HG03520 (cell line): ENCODE results near the gene ORC1.
"Not testable (repeated sequence)": the region's sequence is repeated elsewhere in the genome, so short reads cannot be mapped to it uniquely, and the experiment has no call there.

Experiments
- ATAC-seq: cut with Tn5 transposase; IDR thresholded peaks from one replicate; pipeline ENCODE4 v1.9.1; 2021; ENCODE audit warnings: mild to moderate bottlenecking, moderate library complexity; ENCODE audit not compliant: unreplicated experiment

Gene ORC1

GRCh38 chr1:52393174-52393573 is 11.0 kb downstream of the ORC1 start:
- no peak for ATAC-seq

GRCh38 chr1:52386458-52386857 is 17.8 kb downstream of the ORC1 start:
- ATAC-seq: no peak

GRCh38 chr1:52385376-52385775 is 18.8 kb downstream of the ORC1 start:
- ATAC-seq: no peak

- ATAC-seq: not testable (repeated sequence)
These were observed 34.4 kb downstream of the ORC1 start for GRCh38 chr1:52369851-52370250.

GRCh38 chr1:52368383-52369172 is 35.6 kb downstream of the ORC1 start:
- no peak for ATAC-seq

GRCh38 chr1:52367272-52367671 is 37.0 kb downstream of the ORC1 start:
- ATAC-seq: no peak

- no peak for ATAC-seq
These were observed 37.8 kb downstream of the ORC1 start for GRCh38 chr1:52366517-52366827.

- ATAC-seq: peak; percentile 94
These were observed 38.3 kb downstream of the ORC1 start, which contains the start of gene CC2D1B for GRCh38 chr1:52365746-52366516. TSS of gene CC2D1B (minus strand) at chr1:52366205. CDS start at chr1:52364620, 1,585 bp downstream.

GRCh38 chr1:52365071-52365745 is 39.0 kb downstream of the ORC1 start:
- ATAC-seq: no peak

- no peak for ATAC-seq
These were observed 39.9 kb downstream of the ORC1 start for GRCh38 chr1:52364235-52364839.

GRCh38 chr1:52360595-52360968 is 43.6 kb downstream of the ORC1 start:
- ATAC-seq: no peak

- no peak for ATAC-seq
These were observed 44.3 kb downstream of the ORC1 start for GRCh38 chr1:52359676-52360594.

- no peak for ATAC-seq
These were observed 45.2 kb downstream of the ORC1 start for GRCh38 chr1:52358851-52359497.

- no peak for ATAC-seq
These were observed 46.8 kb downstream of the ORC1 start for GRCh38 chr1:52357397-52357796.

GRCh38 chr1:52356818-52357355 is 47.3 kb downstream of the ORC1 start:
- ATAC-seq: no peak

GRCh38 chr1:52355847-52356505 is 48.2 kb downstream of the ORC1 start:
- no peak for ATAC-seq

- no peak for ATAC-seq
These were observed 48.8 kb downstream of the ORC1 start for GRCh38 chr1:52355436-52355835.

- ATAC-seq: no peak
These were observed 51.5 kb downstream of the ORC1 start for GRCh38 chr1:52352690-52353089.

- no peak for ATAC-seq
These were observed 55.4 kb downstream of the ORC1 start for GRCh38 chr1:52348704-52349300.
